BLaER1 (cell line): Measurements from ENCODE around the gene RPL35A.
"Not testable (repeated sequence)": the region's sequence is repeated elsewhere in the genome, so short reads cannot be mapped to it uniquely, and the experiment has no call there.

Source experiments
- H3K27ac ChIP-seq: shearing (Covaris generic); formaldehyde crosslinking; 2 replicates; pipeline ENCODE4 v1.8.1; 2022
- H3K27me3 ChIP-seq: shearing (Covaris generic); formaldehyde crosslinking; 2 replicates; pipeline ENCODE4 v1.8.1; 2022
- H3K36me3 ChIP-seq: shearing (Covaris generic); formaldehyde crosslinking; 2 replicates; pipeline ENCODE4 v1.8.1; 2022
- H3K4me1 ChIP-seq: shearing (Covaris generic); formaldehyde crosslinking; 2 replicates; pipeline ENCODE4 v1.8.1; 2022
- H3K4me2 ChIP-seq: shearing (Covaris generic); formaldehyde crosslinking; 2 replicates; pipeline ENCODE4 v1.8.1; 2022
- H3K4me3 ChIP-seq: shearing (Covaris generic); formaldehyde crosslinking; 2 replicates; pipeline ENCODE4 v1.8.1; 2022
- H3K9ac ChIP-seq: shearing (Covaris generic); formaldehyde crosslinking; 2 replicates; pipeline ENCODE4 v1.8.1; 2022
- H3K9me3 ChIP-seq: shearing (Covaris generic); formaldehyde crosslinking; 2 replicates; pipeline ENCODE4 v1.8.1; 2022
- H4K20me1 ChIP-seq: shearing (Covaris generic); formaldehyde crosslinking; 2 replicates; pipeline ENCODE4 v1.8.1; 2022
- Cebpa-rat ChIP-seq: shearing (Covaris generic); IDR thresholded peaks from 2 replicates; pipeline ENCODE4 v1.8.1; 2022

The RPL35A gene

DNA sequence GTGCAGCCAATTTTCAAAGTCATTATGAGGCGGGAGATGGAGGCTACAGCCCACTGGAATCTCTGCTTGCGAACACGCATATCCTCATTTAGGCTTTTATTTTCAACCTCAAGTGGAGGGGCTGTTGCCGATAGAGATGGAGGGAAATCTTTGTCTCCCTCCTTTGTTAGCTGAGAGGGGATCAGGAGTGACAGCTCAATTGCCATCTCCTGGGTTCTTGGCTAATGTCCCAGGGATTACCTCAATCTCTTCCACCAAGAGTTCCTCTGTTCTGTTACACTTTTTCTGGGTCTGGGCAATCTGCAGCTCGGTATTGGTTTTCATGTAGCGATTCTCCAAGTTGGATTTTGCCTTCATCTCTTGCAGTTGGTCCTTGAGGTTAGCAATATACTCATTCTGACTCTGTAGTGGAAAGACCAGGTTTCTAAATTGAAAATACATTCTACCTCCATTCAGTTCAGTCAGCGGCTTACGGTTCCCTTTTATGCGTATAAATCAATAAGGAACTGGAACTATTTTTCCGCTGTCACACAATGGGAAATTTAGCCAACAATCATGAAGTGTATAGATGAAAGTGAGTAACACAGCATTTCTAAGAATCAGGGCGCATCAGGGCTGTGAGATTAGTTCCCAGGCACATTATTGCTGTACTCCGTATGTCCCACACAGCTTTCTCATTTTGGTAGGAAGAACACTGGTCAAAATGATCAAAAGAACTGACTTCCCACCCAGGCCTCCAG lies 36.2 kb upstream of the RPL35A start:
- Histone ChIP-seq H3K4me2 (no peak overlapping the region), H3K9ac (no peak overlapping the region), H4K20me1 (no peaks in the 10 kb centered on the region), H3K36me3 (no peaks in the 10 kb centered on the region), H3K27me3 (no peaks in the 10 kb centered on the region), H3K4me1 (no peaks in the 10 kb centered on the region), H3K4me3 (no peak overlapping the region), H3K9me3 (no peaks in the 10 kb centered on the region), H3K27ac (no peak overlapping the region)
- TF ChIP-seq Cebpa-rat, result no peak

DNA sequence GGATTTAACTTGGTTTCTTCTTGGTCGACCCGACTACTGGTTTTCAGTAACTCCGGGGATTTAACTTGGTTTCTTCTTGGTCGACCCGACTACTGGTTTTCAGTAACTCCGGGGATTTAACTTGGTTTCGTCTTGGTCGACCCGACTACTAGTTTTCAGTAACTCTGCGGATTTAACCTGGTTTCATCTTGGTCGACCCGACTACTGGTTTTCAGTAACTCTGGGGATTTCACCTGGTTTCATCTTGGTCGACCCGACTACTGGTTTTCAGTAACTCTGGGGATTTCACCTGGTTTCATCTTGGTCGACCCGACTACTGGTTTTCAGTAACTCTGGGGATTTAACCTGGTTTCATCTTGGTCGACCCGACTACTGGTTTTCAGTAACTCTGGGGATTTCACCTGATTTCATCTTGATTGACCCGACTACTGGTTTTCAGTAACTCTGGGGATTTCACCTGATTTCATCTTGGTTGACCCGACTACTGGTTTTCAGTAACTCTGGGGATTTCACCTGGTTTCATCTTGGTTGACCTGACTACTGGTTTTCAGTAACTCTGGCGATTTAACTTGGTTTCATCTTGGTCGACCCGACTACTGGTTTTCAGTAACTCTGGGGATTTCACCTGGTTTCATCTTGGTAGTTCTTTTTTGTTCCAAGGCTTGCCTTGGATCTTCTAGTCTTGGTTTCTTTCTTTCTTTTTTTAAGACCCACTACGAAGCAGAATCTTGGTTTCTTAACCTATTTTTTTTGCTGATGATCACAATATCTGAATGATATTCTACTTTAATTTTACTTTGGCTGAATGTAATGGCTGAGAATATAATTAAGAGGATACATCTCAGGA lies 28.3 kb upstream of the RPL35A start:
- H3K4me2 ChIP-seq, result not testable (repeated sequence)

DNA sequence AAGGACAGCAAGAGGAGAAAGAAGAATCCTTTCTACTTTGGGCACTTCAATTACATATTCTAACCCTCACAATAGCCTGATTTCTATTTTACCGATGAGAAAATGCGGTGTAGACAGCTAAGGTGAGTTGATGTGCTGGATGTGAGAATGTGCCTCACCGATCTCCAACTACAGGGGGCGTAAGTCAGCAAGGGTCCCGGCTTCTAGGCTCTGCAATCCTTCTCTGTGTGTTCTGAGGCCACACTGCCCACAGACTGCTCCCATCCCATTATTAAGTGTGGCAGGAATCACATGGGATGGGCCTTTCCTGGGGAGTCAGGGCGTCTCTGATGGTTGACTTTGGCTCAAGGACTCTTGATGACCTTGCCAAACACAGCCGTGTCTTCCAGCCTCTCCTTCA lies 23.6 kb upstream of the RPL35A start:
- TF ChIP-seq Cebpa-rat, result no peak
- Histone ChIP-seq H3K9me3 (no peaks in the 10 kb centered on the region), H3K27ac (no peak overlapping the region), H3K4me1 (no peaks in the 10 kb centered on the region), H3K27me3 (no peaks in the 10 kb centered on the region), H3K4me3 (no peak overlapping the region), H4K20me1 (no peaks in the 10 kb centered on the region), H3K9ac (no peak overlapping the region), H3K36me3 (no peaks in the 10 kb centered on the region), H3K4me2 (no peak overlapping the region)

More for the DNA sequence above, 28.3 kb upstream of the RPL35A start:
- not testable (repeated sequence) for H3K36me3 ChIP-seq, H3K9ac ChIP-seq, H3K27ac ChIP-seq, H4K20me1 ChIP-seq, H3K4me1 ChIP-seq, H3K27me3 ChIP-seq, H3K4me3 ChIP-seq, H3K9me3 ChIP-seq

DNA sequence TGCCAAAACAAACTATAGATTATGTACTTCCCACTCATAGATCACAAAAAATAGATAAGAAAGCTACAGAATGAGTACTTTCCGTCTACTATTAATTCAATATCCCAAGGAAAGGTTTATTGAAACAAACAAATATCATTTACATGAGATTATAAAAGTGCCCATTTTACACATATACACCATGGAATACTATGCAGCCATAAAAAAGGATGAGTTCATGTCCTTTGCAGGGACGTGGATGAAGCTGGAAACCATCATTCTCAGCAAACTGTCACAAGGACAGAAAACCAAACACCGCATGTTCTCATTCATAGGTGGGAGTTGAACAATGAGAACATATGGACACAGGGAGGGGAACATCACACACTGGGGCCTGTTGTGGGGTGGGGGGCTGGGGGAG lies 22.4 kb upstream of the RPL35A start:
- H3K27me3 ChIP-seq, H3K4me3 ChIP-seq, H3K4me2 ChIP-seq, H4K20me1 ChIP-seq, H3K9me3 ChIP-seq, H3K27ac ChIP-seq, H3K9ac ChIP-seq, H3K4me1 ChIP-seq, H3K36me3 ChIP-seq: not testable (repeated sequence)

DNA sequence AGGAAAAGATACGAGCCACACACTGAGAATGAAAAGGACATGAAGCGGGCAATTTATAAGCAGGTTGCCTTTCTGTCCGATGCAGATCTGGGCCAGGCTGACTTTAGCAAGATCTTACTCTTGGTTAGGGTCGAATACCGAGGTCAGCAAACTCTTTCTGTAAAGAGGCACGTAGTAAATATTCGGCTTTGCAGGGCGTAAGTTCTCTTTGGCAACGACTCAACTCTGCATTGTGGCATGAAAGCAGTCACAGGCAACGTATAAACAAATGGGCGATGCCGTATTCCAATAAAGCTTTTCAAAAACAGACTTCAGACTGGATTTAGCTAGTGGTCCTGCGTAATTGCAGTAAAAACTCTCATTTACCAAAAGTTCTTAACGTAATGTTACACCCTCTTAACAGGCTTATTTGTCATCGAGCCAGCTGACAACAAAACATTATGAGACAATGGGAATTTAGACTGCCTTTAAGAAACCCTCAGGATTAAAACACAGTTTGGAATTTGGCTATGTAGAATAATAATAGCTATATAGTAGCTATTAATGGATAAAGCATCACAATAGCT lies 13.1 kb upstream of the RPL35A start:
- H3K4me2 ChIP-seq, result no peak overlapping the region
- H3K9me3 ChIP-seq, result no peaks in the 10 kb centered on the region
- no peak for TF ChIP-seq Cebpa-rat
- H3K27me3 ChIP-seq, result no peaks in the 10 kb centered on the region
- H3K4me3 ChIP-seq, result no peak overlapping the region
- no peaks in the 10 kb centered on the region for H3K4me1 ChIP-seq
- H3K36me3 ChIP-seq, result no peaks in the 10 kb centered on the region
- H4K20me1 ChIP-seq, result no peaks in the 10 kb centered on the region
- H3K9ac ChIP-seq, result no peak overlapping the region
- H3K27ac ChIP-seq, result no peak overlapping the region

DNA sequence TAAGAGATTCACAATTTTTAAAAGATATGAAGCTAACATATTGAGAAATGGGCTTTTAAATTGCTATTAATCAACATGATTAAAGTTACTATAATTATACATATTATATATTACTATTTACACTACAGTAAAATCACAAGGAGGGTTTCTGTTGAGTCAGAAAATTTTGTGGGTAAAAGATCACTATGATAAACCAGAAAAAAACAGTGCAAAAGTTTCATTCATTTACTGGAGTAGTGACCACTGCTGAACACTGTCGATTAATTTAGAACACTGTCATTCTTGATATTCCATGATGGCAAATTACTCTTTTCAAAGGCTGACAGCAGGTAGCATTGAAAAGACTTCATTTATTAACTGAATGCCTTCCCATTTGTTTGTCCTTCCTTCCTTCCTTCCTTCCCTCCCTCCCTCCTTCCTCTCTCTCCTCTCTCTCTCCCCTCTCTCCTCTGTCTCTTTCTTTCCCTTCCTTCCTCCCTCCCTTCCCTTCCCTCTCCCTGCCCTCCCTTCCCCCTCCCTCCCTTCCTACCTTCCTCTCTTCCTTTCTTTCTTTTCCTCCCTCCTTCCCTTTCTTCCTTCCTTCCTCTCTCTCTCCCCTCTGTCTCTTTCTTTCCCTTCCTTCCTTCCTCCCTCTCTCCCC lies 9.1 kb upstream of the RPL35A start:
- Histone ChIP-seq H3K4me3 (no peak overlapping the region), H3K9me3 (no peaks in the 10 kb centered on the region), H4K20me1 (no peaks in the 10 kb centered on the region), H3K36me3 (no peaks in the 10 kb centered on the region), H3K27ac (no peak overlapping the region), H3K27me3 (no peaks in the 10 kb centered on the region), H3K9ac (no peak overlapping the region), H3K4me2 (no peak overlapping the region), H3K4me1 (no peaks in the 10 kb centered on the region)
- no peak for TF ChIP-seq Cebpa-rat

DNA sequence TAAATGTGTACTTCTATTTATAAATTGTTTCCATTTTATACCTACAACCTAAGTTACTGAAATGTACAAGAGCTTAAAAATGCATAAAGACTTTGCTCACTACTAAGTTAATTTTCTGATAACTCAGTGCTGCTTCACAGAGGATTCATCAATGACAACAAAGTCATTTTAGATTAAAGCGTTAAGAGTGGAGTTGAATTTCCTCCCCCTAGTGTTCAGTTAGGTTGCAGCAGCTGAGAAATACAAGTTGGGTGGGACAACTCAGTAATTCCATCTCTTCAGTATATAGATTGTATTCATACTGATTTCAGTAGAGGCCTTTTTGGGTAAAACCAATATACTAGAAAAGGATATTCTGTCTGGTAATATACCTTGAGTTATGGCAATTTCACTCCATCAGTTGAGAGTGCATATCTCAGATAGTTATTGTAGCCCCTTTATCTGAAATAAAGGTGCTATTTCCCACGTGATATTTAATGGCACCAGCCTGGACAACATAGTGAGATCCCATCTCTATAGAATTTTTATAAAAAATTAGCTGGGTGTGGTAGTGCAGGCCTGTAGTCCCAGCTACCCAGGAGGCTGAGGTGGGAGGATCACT lies 6.9 kb upstream of the RPL35A start:
- no peak overlapping the region for H3K27ac ChIP-seq
- no peaks in the 10 kb centered on the region for H4K20me1 ChIP-seq
- no peaks in the 10 kb centered on the region for H3K9me3 ChIP-seq
- no peaks in the 10 kb centered on the region for H3K4me1 ChIP-seq
- no peaks in the 10 kb centered on the region for H3K27me3 ChIP-seq
- H3K4me2 ChIP-seq, result no peak overlapping the region
- no peak overlapping the region for H3K4me3 ChIP-seq
- TF ChIP-seq Cebpa-rat, result no peak
- no peaks in the 10 kb centered on the region for H3K36me3 ChIP-seq
- no peak overlapping the region for H3K9ac ChIP-seq

DNA sequence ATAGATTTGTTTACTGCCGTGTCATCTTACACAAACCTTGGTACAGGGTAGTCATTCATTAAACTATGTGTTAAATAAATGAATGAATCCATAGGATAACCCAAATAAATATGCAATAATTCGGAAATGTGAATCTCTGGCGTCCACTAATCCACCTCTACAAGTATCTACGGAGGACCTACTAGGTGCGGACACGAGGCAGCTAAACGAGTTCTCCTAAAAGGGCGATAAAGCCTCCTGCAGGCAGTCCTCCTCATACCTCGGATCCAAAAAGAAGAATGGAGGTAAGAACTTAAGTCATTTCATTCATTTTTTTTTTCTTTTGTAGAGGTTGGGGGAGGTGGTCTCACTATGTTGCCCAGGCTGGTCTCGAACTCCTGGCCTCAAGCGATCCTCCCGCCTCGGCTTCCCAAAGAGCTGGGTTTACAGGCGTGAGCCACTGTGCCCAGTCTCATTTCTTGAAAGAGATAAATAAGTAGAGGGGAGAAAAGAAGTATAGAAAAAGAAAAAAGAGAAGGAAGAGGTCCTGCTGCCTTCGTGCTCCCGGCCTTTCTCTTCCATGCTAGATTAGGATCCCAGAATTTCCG lies 706 bp upstream of the RPL35A start:
- no peaks in the 10 kb centered on the region for H3K27me3 ChIP-seq
- peak overlapping the region; percentile 86 for H3K4me3 ChIP-seq
- H3K4me2 ChIP-seq, result peak overlapping the region; percentile 90
- no peaks in the 10 kb centered on the region for H3K9me3 ChIP-seq
- TF ChIP-seq Cebpa-rat, result no peak
- peaks cover 40% of the 10 kb centered on the region for H3K4me1 ChIP-seq
- H3K27ac ChIP-seq, result peak overlapping the region; percentile 94
- peak overlapping the region; percentile 96 for H3K9ac ChIP-seq
- peaks cover 39% of the 10 kb centered on the region for H4K20me1 ChIP-seq
- H3K36me3 ChIP-seq, result peaks cover 34% of the 10 kb centered on the region

DNA sequence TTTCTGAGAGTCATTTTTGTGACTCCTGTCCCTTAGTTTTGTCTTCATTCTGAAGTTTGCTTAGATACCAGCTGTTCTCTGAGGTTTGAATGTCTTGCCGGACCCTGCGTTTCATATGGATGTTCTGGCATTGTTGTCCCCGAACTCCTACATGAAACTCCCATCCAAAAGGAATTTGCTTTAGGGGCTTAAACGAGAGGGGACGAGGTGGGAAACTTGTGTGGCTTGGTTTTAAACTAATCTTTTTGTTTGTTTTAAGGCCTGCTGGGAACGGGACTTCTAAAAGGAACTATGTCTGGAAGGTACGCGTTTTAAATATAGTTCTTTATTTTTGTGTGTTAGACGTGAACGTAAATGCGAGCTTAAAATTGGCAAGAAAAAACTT lies 679 bp downstream of the RPL35A start:
- Histone ChIP-seq H4K20me1 (peaks cover 53% of the 10 kb centered on the region), H3K4me3 (peak overlapping the region; percentile 86), H3K4me2 (peak overlapping the region; percentile 80), H3K27me3 (no peaks in the 10 kb centered on the region), H3K27ac (peak overlapping the region; percentile 94), H3K9me3 (no peaks in the 10 kb centered on the region), H3K4me1 (peaks cover 40% of the 10 kb centered on the region), H3K9ac (peak overlapping the region; percentile 96), H3K36me3 (peaks cover 48% of the 10 kb centered on the region)
- TF ChIP-seq Cebpa-rat, result no peak
